ENCODE data around the gene SLC25A51.
"Not testable (repeated sequence)": the region's sequence is repeated elsewhere in the genome, so short reads cannot be mapped to it uniquely, and the experiment has no call there.

The SLC25A51 gene

DNA sequence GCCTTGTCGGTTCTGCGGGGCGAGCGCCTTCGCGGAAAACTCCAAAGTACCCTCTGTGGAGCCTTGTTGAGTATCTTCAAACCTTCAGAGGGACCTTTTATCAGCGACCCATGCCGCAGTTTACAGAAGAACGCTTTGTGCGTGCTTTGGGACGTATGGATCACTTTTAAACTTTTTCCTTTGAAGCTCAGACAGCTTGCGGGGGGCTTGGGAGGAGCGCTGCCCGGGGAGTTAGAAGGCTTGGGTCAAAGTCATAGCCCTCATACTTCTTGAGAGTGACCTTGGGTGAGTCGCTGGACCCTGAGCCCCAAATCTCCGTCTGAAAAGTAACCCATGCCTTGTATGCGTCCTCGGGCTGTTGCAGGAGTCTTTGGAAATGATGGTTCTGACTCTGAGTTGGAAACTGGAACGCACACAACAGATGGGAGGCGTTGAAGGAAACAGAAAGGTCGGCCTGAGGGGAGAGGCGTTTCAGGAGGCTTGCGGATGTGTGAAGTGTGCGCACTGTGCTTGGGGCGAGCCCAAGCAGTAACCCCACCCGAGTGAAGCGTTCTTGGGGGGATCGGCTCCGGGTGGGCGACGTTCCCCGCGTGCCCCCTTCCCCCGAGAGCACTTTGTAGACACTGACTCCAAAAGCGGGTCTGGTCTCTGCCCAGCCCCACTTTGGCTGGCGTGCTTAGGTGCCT lies 661 bp upstream of the SLC25A51 start:
- no peak for DNase-seq (ENCODE audit: low spot score)

DNA sequence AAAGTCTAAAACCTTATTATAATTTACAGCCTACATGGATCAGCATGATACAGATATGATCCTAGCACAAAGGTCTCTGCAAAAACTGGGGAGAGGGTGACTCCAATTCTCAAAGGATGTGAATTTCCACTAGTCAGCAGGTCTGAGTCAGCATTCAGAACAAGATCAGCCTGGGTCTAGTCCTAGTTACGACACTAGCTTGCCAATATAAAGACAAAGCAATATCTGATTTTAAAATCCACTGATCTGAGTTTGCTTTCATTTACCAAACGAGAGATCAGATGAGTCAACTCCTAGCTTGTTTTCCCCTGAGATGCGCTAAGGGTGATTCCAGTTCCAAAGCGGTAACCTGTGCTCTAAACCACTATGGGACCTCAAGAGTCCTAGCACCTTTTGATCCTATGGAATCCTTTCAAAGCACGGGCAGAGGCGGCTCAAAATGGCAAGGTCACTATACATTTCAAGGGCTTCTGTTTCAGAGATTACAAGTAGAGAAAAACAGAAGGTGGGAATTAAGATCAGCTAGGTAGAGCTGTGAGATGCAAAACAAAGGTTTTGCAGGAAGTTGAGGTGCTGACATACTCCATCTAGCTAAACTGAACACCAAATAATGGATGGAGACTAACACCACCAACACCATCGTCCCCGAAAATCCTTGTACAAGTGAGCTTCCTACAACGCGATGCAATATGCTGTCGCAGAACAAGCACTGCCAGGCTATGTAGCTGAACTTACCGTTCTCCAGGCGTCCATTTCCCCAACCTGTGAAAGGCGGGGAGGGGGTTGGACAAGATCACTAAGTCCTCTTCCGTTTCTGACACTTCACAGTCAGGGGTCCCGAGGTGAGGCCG lies 906 bp downstream of the SLC25A51 start:
- no peak for DNase-seq (ENCODE audit: low spot score)

DNA sequence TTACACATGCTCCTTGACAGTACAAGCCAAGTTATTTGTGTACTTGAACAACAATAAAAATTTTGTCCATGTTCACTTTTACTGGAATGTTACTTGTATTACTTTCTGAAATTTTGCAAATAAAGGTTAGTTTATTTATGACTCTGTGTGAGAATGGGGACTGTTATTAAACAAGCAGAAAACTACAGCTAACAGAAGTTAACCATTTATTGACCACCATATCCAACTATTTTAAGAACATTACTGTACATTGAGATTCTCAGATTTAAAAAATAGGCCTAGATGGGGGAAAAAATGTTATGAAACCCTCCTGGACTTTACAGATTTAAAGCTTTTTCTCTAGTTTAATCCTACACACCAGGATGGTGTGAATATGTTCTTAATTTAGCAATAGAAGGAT lies 1.8 kb downstream of the SLC25A51 start:
- no peak for DNase-seq (ENCODE audit: low spot score)

DNA sequence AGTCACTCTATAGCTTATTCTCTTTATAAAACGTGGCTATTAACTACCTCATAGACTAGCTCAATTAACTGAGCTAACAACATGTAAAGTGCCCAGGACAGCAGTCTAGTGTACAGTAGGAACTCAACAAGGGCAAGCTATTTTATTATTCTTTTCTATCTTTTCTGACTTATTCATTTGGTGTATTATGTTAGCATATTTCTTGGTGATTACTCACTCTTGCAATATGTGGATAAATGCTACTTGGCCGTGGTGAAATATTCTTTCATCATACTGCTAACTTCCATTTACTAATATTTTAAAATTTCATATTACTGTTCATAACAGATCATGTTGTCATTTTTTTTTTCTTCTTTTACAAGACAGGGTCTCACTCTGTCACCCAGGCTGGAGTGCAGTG lies 4.9 kb downstream of the SLC25A51 start:
- DNase-seq (ENCODE audit: low spot score): no peak

DNA sequence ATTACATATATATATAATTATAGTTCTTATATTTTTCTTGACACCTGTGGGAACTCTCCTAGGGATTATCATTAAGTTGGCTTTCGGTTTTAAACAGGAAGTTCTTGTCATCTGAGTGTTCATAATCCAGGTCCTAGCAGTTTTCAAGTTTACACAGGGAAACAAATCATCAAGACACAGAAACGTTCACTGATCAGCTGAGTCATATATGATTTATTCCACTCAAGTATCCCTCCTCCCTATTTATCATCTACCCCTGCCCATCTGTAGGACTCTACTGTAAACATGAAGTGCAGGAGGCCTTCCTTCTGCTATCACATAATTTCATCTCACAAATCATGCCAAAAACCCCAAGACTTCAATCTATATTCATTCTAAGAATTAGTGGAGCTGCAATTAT lies 6.3 kb downstream of the SLC25A51 start:
- DNase-seq (ENCODE audit: low spot score): no peak

DNA sequence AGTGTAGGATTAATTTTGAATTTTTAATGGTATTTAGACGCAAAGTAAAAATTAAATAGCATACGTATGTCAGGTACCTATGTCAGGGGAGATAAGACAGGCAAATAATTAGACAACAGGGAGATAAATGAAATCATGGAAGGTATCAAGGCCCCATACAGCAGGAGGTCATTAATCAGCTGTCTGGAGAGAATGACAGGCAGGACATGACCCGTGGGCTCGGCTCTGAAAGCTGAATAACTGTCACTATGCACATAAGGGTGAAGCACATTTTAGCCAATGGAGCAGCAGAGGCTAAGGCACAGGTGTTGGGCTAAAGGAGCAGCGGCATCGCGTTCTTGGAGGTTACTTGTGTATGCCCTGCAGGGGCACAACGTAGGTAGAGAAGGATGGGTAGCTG lies 11.9 kb downstream of the SLC25A51 start:
- DNase-seq (ENCODE audit: low spot score): no peak

DNA sequence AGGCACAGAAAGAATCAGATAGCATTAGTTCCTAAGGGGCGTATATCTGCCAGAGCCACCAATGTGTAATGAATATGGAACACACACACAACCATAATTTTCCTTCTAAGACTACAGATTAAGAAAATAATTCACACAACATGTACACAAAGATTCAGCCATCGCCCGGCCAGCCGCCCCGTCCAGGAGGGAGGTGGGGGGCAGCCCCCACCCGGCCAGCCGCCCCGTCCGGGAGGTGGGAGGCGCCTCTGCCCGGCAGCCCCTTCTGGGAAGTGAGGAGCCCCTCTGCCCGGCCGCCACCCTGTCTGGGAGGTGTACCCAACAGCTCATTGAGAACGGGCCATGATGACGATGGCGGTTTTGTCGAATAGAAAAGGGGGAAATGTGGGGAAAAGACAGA lies 12.9 kb downstream of the SLC25A51 start:
- DNase-seq (ENCODE audit: low spot score): not testable (repeated sequence)

DNA sequence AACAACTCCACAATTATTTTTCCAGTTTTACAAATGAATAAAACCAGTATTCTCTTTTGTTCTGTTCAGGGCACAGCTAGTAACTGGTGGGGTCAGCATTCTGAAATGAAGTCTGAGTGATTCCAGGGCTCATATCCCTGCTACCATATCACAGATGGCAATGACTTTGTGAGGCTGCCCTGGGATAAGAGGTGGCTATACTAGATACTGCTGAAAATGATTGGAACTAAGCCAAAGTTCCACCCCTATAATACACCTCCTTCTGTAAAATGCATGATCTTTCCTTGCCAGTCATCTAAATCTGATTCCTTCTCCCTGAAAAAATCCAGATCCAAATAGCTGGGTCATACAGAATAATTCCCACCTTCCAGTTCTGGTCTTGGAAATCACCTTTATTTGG lies 14.4 kb downstream of the SLC25A51 start:
- DNase-seq (ENCODE audit: low spot score): no peak

DNA sequence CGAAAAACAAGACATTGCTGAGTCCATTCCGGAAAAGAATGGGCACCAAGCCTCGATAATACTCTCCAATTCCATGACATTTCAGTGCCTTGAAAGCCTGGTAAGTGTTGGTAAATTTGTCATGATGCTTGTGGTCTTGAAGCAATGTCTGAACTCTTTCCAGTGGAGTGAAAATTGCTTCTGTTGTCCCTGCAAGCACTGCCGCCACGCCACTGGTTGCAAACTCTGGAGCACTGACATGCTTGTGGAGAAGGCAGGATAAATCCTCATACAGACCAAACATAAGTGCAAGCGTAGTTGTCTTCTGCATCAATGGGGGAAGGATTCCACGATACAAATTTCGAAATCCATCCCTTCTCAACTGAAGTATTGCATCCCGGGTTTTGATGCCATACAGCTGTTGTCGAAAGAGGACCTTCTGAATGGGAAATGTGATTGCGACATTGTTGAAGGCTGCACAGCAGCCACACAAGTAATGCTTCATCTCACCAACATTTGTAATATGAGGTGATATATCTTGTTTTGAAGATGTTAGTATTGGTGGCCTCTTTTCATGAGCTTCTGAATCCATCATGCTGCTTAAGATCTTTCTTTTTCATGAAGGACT lies 15.8 kb downstream of the SLC25A51 start:
- DNase-seq (ENCODE audit: low spot score): not testable (repeated sequence)

DNA sequence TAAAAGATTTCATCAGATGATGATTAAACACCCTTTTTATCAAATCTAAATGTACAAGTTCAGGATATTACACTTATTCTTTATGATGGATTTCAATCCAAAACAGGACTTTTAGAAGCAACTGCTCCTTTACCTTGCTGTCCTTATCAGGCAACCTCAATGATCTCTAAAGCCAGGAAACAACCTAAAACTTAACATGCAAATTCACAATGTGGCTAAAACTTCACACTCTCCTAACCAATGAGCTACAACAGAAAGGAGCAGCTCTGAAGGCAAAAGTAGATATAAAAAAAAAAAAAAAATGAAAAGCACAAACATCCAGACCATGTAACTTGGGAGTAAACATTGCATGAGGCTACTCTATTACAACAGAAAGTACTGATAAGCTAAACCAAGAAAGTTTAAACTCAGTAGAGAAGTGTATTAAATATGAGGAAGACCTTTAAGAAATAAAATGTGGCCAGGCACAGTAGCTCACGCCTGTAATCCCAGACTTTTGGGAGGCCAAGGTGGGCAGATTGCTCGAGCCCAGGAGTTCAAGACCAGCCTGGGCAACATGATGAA lies 22.9 kb downstream of the SLC25A51 start:
- no peak for DNase-seq (ENCODE audit: low spot score)

DNA sequence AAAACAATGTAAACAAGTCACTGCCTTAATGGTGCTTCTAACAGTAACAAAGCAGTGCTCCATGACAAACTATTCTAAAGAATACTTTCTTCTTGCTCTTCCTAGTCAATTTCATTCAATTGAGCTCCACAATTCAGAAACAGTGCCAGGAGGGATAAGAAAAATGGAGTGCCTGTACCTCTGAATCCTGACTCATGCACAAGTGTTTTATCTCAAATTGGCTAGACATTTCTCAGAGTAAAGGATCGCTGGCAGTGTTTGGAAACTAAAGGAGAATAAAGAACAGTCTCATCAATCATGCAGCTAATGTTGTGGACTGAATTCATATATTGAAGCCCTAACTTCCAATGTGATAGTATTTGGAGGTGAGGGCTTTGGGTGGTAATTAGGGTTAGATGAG lies 27.6 kb downstream of the SLC25A51 start:
- no peak for DNase-seq (ENCODE audit: low spot score)

DNA sequence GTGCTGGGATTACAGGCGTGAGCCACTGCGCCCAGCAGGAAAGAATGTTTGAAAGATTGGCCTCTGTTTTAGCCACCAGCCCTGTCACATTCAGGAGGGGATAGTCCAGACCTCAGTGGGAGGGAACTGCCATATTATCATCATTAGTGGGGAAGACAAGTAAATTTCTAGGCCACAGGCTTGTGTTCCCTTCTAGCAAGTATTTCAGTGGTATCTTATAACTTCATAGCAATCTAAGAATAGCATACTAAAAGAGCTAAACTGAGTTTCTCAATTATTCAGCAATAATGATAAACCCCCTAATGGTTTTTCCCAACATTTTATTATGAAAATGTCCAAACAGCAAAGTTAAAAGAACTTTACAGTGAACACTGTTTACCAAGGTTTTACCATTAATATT lies 30.0 kb downstream of the SLC25A51 start:
- no peak for DNase-seq (ENCODE audit: low spot score)

DNA sequence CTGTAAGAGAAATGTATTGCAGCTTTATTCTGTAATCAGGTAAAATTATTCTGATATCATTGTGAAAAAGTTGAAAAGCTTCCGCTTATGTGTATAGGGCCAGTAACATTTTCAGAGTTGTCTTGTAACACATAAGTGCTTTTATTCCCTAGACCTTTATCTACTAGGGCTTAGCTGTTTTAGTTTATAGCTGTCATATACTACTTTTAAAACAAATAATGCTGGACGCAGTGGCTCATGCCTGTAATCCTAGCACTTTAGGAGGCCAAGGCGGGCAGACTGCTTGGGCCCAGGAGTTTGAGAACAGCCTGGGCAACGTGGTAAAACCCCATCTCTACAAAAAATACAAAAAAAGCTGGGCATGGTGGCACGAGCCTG lies 33.1 kb downstream of the SLC25A51 start:
- DNase-seq (ENCODE audit: low spot score): no peak

DNA sequence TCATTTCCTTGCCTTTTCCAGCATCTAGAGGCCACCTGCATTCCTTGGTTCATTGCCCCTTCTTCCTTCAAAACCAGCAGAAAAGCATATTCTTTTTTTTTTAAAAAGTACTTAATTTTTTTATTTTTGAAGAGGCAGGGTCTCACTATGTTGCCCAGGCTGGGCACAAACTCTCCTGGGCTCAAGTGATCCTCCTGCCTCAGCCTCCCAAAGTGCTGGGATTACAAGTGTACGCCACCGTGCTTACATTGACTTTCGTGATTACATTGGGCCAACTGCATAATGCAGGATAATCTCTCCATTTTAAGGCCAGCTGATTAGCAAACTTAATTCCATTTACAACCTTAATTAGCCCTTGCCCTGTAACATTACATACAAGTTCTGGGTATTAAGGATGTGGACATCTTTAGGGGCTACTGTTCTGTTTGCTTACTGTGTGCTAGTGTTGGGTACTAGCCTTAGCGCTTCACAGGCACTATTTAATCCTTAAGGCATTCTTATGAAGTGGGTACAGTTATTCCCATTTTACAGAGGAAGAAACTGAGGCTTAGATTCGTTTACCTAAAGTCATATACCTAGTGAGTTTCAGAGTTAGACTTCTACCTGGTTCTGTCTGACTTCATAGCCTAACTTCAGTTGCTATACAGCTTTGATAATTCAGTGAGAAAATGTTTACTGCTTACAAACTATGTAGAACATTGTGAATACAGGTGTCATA lies 33.7 kb downstream of the SLC25A51 start:
- no peak for DNase-seq (ENCODE audit: low spot score)

DNA sequence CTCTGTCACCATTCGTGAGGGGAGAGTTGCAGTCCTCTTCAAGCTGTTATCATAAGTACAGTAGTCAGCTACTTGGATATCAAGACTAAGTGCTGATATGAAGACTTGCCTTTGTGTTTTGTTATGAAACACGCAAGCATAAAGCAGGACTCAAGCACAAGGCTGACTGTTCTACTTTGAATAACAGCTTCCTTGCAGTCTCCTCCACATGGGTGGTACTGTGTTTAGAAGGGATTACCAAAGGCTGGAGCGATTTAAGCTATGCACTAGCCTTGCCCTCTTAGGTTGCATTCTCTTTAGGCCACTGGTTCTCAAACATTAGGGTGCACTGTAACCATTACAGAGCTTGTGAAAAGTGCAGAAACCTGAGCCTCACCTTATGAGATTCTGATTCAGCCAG lies 41.4 kb downstream of the SLC25A51 start:
- DNase-seq (ENCODE audit: low spot score): no peak

DNA sequence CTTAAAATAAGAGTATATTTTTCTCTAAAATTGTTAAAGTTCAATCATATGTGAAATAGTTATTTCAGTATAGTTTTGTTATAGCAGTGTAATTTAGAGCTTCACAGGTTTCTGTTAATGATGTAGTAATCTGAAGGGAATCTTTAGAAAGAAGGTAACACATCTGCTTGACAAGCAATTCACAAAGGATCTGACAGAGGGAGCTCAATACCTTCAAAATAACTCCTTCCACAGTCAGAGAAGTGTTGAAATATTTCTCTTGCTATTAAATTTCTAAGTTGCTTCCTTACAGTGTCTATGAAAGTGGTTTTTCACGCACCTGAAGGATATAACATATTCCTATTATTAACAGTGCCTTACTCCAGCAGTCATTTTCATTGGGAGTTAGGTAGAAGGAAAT lies 44.9 kb downstream of the SLC25A51 start:
- no peak for DNase-seq (ENCODE audit: low spot score)

DNA sequence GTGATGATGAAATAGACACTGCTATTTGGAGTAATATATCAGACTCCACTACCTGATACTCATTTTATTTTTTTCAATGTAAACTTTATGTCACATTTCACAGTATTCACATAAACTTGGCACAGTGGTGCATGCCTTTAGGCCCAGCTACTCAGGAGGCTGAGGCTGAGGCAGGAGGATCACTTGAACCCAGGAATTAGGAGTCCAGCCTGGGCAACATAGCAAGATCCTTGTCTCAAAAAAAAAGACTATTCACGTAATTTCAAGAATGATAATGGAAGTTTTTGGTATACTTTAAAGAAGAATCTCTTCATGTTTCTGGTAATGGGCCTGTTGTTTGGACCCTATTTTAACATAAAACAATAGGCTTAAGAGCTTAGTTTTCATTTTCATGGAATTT lies 47.4 kb downstream of the SLC25A51 start:
- no peak for DNase-seq (ENCODE audit: low spot score)

DNA sequence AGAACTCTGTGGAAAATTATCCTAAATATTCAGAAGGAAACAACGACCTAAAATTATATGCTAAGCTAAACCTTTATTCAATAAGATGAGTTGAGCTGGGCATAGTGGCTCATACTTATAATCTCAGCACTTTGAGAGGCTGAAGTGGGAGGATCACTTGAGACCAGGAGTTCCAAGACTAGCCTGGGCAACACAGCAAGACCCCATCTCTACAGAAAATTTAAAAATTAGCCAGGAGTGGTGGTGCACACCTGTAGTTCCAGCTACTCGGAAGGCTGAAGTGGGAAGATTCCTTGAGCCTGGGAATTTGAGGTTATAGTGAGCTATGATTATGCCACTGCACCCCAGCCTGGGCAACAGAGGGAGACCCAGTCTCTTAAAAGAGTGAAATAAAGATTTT lies 51.7 kb downstream of the SLC25A51 start:
- no peak for DNase-seq (ENCODE audit: low spot score)

DNA sequence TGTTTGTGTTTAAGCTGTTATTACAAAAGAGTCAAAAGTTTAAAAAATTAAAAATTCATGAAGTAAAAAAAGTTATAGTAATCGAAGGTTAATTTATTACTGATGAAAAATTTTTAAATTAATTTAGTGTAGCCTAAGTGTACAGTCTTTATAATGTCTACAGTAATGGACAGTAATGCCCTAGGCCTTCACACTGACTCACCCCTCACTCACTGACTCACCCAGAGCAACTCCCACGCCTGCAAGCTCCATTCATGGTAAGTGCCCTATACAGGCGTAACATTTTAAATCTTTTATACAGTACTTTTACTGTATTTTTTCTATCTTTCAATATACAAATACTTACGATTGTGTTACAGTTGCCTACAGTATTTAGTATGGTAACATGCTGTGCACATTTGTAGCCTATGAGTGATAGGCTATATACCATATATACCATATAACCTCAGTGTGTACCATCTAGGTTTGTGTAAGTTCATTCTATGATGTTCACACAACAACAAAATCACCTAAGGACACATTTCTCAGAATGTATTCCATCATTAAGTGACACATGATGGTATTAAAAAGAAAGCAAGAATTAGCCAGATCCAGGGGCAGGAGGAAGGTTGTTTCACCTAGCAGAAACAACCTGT lies 63.2 kb downstream of the SLC25A51 start:
- no peak for DNase-seq (ENCODE audit: low spot score)

DNA sequence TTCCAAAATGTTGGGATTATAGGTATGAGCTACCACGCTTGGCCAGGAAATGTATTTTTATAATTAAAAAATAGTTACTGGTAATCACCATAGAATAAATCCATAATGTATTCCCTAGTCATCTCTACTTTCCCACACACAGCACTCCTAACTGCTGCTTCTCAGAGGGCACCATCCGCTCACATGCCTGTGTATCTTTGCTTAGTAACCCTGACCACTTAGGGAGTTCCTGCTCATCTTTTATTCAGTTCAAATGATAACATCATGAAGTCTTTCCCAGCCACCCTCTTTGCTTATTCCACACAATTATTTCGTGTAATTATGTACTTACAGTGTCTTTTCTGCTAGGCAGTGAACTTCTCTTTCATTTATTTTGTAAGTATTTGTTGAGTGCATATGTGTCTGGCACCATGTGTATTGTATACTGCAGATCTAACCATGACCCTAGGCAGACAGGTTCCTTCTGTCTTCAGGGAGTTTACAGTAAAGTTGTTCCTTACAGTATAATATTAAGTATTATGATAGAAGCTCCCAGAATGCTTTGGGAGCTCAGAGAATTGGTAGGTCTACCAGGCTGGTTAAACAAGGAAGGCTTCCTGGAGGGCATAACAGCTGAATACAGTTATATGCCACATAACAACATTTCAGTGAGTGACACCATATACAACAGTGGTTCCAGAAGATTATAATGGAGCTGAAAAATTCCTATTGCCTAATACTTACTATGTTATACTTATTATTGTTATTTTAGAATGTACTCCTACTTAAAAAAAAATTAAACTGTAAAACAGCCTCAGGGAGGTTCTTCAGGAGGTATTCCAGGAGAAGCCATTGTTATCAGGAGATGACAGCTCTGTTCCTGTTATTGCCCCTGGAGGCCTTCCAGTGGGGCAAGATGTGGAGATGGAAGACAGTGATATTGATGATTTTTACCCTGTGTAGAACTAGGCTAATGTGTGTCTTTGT lies 64.1 kb downstream of the SLC25A51 start:
- DNase-seq (ENCODE audit: low spot score): no peak

Measured in Ammon's horn (tissue), 1 donor.